Stimulated activated naive CD8-positive, alpha-beta T cell treated with anti-CD3 and anti-CD28 coated beads, Interleukin-15, Interleukin-2, amounts not matched to agents 100 U/mL and 50 U/mL, for 24 hours (primary cell): ENCODE data around the gene RANBP10.
"Not testable (repeated sequence)": the region's sequence is repeated elsewhere in the genome, so short reads cannot be mapped to it uniquely, and the experiment has no call there.

ENCODE experiments used
- ATAC-seq: fragments of 150-1000 bp; cut with Tn5 transposase; one replicate; pipeline ENCODE4 v1.10.0; 2021
- DNase-seq: peaks from one replicate; pipeline ENCODE4 v3.0.0; 2021

The RANBP10 gene

DNA sequence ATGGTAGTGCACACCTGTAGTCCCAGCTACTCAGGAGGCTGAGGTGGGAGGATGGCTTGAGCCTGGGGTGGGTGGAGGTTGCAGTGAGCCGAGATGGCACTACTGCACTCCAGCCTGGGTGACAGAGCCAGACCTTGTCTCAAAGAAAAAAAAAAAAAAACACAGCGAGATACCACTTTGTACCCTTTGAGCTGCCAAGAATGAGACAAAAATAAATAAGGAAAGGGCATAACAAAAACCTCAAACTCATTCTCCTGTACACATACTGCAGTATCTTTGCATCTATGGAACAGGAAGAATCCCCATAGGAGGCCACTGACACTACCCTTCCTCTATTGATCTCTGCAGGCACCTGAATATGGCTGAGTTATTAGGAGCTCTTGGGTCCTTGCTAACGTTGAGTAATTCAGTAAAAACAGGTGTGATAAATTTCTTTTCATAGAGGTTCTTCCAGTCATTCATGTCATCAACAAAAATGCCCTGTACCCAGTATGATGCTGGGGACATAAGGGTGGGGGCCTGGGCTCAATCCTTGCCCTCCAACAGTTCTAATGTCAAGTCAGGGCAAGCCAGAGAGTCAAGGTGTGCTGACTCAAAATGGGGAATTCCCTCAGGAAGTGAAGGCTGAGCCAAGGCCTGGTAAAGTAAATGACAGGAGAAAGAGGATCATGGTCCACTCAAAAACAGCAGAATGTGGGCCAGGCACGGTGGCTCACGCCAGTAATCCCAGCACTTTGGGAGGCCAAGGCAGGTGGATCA, 26.9 kb downstream of the RANBP10 start:
- no peak for ATAC-seq

DNA sequence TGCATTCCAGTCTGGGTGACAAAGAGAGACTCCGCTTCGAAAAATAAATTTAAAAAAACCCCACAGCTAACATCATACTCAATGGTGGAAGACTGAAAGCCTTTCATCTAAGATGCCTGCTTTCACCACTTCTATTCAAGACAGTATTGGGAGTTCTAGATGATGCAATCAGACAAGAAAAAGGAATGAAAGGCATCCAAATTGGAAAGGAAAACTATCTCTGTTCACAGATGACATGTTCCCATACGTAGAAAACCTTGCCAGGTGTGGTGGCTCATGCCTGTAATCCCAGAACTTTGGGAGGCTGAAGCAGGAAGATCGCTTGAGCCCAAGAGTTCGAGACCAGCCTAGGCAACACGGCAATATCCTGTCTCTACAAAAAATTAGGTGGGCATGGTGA, 31.1 kb downstream of the RANBP10 start:
- ATAC-seq (no peak), DNase-seq (no peak)

More for the DNA sequence above, 26.9 kb downstream of the RANBP10 start:
- no peak for DNase-seq

DNA sequence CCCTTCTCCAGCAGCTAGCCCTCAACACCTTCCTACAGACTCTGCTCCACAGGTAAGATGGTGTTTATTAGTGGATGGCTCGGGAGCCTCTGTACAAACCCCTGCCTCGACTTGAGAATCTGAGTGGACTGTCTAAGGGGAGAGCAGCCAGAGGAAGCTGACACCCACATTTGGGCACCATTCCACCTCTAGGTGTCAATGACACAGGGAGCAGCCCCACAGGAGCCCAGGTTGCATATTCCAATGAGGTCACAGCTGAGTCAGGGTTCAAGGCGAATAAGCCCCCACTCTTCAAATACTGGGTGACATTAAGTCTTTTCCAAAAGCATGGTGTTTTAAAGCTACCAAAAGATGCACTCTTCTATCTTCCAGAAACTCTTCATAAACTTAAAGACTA, 31.9 kb downstream of the RANBP10 start:
- DNase-seq (no peak), ATAC-seq (no peak)

DNA sequence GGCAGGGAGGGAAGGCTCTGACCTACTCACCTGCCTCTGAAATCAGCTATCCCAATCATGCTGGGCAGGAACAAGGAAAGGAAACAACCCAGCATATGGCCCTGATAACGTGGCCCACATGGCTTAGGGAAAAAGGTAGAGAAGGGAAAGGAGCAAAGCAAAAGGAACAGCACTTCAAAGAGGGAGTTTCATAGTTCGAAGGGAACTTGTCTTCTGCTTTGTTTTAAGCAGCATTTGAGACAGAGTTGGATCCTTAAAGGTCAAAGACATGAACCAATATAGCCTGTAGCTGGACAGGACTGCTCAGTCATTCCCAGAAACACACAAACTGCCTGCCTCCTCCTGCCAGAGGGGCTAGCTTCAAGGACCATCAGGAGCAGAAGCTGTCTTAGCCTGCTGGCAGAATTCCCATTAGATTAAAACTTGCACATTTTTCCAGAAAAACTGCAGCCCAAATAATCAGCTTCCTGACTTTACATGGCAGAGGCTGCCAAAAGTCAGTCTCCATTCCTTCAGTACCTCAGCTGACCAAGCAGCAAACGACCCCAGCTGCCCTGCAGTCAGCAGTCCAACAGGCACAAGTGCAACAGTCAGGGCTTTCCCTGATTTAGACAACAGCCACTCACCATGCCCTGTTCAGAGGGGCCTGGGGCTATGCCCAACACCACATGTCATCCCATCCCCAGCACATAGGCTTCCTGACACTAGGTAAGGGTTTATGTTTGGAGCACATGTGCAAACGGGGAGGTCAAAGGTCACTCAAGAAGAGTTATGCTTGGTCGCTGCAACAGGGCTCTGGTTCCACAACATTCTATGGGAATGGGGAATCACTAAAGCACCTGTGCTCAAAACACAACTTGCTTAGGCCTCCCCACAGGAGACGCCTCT, 32.5 kb downstream of the RANBP10 start:
- no peak for ATAC-seq
- DNase-seq: no peak

DNA sequence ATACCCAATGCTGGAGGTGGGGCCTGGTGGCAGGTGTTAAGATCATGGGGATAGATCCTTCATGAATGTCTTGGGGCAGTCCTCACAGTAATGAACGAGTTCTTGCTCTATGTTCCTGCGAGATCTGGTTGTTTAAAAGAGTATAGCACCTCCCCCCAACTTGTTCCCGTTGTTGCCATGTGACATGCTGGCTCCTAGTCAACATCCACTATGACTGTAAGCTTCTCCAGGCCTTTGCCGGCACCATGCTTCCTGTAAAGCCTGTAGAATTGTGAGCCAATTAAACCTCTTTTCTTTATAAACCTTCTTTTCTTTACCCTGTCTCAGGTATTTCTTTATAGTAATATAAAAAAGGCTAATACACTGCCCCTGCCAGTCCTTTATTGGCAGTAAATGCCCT, 33.3 kb downstream of the RANBP10 start:
- ATAC-seq: no peak
- DNase-seq: no peak

DNA sequence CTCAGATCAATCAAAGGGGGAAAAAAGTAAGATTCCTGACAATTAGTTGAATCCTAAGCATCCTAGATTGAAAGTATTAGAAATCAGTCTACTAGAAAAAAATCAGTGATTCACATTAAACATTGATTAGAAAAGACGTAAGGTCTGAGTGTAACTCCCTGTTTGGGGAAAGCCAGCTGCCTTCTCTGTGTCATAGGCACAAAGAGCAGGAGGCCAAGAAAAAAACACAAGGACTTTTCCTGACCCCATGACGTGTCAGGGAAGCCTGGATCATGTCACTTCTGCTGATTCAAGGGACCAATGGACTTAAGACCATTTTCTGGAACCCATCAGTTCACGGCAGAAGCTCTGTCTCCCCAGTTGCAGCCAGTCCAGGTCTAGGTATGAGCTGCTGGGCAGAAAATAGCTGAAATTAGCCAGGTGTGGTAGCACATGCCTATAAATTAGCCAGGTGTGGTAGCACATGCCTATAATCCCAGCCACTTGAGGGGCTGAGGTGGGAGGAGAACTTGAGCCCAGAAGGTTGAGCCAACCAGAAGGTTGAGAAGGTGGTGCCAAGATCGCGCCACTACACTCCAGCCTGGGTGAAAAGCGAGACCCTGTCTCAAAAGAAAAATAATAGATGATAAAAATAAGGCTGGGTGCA, 35.9 kb downstream of the RANBP10 start:
- no peak for DNase-seq
- ATAC-seq: no peak

DNA sequence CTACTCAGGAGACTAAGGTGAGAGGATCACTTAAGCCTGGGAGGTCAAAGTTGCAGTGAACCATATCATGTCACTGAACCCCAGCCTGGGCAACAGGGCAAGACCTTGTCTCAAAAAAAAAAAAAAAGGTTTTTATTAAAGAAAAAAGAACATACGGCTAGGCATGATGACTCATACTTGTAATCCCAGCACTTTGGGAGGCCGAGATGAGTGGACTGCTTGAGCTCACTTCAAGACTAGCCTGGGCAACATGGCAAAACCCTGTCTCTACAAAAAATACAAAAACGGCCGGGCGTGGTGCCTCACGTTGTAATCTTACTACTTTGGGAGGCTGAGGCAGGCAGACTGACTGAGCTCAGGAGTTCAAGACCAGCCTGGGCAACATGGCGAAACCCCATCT, 38.4 kb downstream of the RANBP10 start:
- no peak for DNase-seq
- ATAC-seq: no peak

DNA sequence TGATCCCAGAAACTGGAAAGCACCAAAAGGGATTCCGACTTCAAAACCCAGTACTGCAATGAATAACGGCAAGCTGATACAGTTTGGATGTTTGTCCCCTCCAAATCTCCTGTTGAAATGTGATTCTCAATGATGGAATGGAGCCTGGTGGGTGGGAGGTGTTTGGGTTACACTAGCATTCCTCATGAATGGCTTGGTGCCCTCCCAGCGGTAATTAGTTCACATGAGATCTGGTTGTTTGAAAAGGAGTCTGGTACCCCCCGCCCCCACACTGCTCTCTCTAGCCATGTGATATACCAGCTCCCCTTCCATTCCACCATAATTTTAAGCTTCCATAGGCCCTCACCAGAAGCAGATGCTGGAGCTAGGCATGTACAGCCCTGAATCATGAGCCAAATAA, 40.1 kb downstream of the RANBP10 start:
- DNase-seq: no peak

DNA sequence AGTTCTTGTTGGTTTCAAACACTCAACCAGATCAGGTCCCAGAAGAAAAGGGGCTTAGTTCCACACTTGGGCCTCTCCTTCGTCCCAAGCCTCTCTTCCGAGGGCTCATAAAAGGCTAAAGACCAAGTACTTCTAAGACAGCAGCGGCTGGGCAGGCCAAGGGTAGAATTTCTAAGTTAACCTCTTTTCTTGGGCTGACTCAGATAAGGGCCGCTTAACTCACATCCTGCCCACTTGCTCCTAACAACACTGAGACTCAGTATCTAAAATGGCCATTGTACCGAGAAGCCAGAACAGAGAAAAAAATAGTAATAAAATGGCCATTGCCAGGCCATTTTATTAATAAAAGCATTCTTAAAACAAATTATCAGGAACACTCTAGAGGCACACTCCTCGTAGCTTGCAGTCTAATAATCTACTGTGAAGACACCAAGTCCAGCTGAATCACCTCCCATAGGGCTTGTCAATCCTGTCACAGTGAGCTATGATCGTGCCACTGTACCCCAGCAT, 42.1 kb downstream of the RANBP10 start:
- no peak for ATAC-seq

More for the DNA sequence above, 40.1 kb downstream of the RANBP10 start:
- no peak for ATAC-seq

DNA sequence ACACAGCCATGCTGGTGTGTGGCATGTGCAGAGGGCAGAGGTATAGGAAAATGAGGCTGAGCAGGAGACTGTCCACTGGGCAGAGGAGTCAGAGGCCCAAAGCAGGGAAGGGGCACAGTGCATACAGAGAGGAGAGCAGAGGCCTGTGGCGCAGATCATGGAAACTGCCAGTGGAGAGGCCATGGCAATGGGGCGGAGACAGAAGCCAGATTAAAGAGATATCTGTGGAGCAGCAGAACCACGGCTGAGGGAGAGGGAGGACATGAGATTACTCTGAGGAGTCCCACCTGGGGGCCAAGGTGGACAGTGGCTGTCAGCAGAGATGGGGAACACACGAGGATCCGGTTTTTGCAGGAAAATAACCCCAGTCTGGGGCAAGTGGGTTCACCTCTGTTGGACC, 43.3 kb downstream of the RANBP10 start:
- ATAC-seq: no peak
- DNase-seq: no peak

More for the DNA sequence above, 42.1 kb downstream of the RANBP10 start:
- DNase-seq: no peak

DNA sequence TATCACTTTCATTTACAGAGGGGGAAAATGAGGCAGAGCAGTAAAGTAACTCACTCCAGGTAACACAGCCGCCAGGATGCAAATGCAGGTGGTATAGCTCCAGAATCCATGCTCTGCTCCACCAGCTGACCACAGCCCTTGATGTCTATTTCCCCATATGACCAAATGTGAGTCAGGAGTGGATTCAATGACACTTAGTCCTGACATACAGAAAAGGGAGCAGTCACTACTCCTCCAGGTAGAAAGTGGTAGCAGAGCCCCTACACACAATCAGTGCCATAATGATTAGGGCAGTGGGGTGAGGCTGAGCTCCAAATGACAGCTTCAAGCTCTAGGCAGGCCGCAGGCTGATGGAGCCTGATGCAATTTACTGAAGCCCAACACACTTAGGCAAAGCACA, 44.0 kb downstream of the RANBP10 start:
- DNase-seq: no peak
- ATAC-seq: no peak

DNA sequence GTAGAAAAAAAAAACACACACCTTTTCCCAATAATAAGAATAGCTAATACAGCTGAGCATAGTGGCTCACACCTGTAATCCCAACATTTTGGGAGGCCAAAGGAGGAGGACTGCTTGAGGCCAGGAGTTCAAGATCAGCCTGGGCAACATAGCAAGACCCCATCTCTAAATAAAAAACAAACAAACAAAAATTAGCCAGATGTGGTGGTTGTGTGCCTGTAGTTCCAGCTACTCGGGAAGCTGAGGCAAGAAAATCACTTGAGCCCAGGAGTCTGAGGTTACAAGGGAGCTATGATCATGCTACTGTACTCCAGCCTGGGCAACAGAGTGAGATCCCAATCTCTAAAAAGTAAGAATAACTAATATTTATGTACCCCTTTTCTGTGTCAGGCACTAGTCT, 44.4 kb downstream of the RANBP10 start:
- DNase-seq (no peak), ATAC-seq (no peak)

DNA sequence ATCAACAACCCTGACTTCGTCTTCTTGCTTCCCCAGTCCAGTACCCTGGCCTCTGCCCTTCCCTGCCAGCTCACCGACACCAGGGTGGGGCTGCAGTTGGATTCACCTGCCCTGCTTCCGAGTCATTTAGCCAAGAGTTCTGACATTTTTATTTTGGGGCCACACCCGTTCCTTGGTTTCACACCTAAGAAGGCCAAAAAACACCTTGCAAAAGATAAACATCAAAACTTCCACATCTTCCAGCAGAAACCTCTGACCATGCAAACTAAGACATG, 45.5 kb downstream of the RANBP10 start:
- no peak for DNase-seq
- ATAC-seq: no peak

DNA sequence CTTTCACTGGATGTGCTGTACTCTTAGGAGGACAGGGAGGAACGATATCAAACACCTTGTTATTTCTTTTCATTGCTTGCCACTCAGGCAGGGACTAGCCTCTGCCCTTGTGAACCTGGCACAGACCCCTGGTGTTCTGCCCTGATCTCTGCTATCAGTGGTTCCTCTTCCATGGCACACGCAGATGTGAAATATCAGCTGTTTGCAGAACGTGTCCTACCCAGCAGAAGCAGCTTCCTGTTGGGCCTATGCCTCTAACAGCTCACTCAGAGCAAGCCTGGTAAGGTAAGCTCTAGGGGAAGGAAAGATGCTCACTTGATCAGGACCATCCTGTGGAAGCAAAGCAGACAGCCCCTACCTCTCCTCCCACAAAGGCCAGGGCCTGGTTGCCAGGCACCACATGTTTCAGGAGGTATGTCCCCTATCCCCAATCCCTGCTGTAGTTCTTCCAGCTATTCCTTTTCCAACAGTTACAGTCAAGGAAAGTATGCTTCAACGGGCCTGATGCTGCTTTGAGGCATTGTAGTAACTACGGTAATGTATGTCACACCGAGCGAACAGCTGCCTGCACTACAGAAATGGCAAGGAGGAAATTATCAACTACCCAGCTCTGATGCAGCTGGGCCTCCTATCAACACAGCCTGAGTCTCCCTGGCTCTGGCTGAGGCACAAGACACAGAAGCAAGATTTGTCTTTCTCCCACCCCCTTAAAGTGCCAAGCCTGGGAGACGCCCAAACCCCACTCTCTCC, 46.0 kb downstream of the RANBP10 start:
- ATAC-seq: no peak

DNA sequence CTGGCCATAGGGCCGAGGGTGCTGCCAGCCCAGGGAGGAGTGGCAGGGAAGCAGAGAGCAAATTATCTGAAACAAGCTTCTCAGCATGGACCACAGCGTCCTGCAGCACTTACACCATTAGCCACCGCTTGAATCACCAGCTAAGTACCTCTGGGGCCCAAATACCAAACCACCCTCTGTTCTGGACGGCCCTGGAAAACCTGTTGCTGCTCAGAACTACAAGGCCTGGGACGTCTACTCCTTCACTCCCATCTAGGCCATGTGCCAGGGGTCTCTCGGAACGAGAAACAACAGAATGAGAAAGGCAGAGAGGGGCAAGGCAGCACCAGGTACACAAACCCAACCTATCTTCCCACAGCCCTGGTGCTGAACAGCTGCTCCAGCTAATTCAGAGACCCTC, 47.4 kb downstream of the RANBP10 start:
- no peak for DNase-seq
- no peak for ATAC-seq

More for the DNA sequence above, 46.0 kb downstream of the RANBP10 start:
- DNase-seq: no peak

DNA sequence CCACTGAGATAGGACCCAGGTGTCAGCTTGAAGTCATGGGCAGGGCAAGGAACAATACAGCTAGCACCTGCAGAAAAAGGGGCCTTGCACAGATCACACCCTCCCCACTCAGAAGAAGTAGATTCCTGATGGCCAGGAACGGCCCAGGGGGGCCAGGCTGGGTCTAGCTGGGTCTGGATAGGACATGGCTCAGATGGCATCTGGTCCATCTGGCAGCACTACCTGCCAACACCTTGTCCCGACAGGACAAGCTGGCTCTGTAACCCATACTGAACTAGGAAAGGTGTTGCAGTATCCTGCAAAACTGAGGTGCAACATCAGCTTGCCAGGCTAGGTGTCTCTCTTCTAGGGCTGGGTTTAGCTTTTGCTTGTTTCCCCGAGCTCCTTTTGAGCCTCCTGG, 48.4 kb downstream of the RANBP10 start:
- no peak for DNase-seq
- no peak for ATAC-seq

DNA sequence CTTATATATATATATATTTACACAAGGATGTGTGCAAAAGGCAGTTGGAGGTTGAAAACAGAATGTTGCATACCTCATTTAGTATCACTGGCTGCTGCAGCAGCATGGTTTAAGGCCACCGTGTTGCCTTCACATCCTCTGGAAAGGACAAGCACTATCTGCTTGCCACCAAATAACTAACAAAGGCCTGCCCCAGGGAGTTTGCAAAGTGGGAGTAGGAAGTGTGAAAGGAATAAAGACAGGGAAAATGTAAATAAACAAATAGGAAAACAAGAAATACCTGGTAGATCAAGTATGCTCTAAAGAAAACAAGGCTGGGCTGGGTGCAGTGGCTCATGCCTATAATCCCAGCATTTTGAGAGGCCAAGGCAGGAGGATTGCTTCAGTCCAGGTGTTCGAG, 53.7 kb downstream of the RANBP10 start:
- ATAC-seq (no peak), DNase-seq (no peak)

DNA sequence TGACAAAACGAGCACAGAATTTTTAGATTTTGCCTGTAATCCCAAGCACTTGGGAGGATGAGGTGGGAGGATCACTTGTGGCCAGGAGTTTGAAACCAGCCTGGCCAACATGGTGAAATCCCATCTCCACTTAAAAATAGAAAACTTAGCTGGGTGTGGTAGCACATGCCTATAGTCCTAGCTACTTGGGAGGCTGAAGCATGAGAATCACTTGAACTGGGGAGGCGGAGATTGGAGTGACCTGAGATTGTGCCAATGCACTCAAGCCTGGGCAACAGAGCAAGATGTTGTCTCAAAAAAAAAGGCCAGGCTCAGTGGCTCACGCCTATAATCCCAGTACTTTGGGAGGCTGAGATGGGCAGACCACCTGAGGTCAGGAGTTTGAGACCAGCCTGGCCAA, 55.0 kb downstream of the RANBP10 start:
- ATAC-seq: not testable (repeated sequence)

DNA sequence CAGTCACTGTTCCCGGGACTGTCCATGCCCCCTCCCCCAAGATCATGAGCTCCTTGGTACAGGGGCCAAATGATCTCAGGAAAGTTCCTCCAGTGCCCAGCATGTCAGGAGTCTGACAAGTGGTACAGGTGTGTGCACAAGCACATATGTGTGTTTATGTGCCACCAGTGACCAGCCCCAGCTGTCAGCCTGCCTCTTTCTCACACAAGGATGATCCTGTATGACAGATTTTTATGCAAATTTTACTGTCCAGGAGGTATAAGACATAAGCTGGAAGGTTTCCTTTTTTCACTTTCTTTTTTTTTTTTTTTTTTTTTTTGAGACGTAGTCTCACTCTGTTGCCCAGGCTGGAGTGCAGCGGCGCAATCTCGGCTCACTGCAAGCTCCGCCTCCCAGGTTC, 55.9 kb downstream of the RANBP10 start:
- ATAC-seq: no peak
- DNase-seq: no peak

More for the DNA sequence above, 55.0 kb downstream of the RANBP10 start:
- not testable (repeated sequence) for DNase-seq

DNA sequence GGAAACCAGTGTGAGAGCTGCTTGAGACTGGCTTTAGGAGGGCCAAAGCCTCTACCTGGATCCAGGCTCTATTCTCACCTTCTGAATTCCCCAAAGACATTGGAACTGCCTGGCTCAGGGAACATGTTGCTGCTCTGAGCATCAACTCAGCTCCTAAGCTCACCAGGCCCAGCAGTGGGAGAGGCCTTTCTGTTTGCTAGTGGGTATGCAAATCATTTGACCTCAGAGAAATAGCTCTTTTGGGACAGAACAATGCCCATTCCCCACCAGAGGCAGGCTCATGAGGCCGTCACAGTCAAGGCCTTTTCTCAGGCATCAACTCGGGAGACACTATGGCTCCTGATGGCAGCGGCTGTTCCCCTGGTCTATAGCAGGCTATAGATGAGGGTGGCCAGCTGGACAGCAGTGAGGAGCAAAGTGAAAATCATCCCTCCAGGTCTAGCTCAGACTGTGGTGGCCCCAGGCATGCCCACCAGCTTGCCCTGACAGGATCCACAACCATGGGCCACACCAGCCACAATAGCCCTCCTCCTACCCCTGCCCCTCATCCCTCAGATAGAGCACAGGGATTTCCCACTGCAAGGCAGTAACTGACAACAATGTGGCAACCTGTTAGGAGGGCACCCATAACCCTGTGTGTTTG, 56.8 kb downstream of the RANBP10 start:
- ATAC-seq: no peak
- no peak for DNase-seq

DNA sequence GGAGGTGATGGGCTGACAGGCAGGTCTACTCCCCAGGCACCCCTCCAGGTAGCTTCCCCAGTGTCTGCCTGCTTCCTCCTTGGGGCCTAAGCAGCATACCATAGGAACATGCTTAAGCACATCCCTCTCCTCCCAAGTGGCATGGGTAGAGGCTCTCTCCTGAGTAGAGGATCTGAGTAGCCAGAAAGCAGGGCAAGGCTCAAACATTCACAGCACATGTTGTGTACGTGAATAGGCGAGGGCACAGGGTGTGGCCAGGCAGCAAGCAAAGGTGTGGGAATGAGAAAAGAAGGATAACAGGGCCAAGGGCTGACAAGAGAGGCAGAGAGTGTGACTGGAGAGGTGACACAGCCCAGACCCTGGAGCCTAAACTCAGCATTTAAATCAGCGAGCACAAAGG, 57.5 kb downstream of the RANBP10 start:
- ATAC-seq (no peak), DNase-seq (no peak)

DNA sequence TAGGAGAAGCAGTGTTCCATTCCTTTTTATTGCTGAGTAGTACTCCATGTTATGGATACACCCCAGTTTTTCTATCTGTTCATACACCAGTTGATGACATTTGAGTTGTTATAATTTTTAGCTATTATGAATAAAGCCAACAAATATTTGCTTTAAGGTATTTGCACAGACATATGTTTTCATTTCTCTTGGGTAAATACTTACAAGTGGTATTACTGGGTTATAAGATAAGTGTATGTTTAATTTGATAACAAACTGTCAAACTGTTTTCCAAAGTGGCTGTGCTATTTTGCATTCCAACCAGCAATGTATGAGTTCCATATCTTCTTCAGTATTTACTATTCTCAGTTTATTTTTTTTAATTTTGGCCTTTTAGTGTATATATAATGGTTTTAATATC, 59.5 kb downstream of the RANBP10 start:
- no peak for ATAC-seq
- no peak for DNase-seq
